ENCODE data around the gene IQCE.
"Not testable (repeated sequence)": the region's sequence is repeated elsewhere in the genome, so short reads cannot be mapped to it uniquely, and the experiment has no call there.

Gene IQCE

GRCh38 chr7:2554661-2555111, 4.1 kb upstream of the IQCE start:
- no peak for DNase-seq

GRCh38 chr7:2555121-2556052, 3.4 kb upstream of the IQCE start, which contains the start of gene BRAT1:
Gene BRAT1 (minus strand): TSS chr7:2555524. CDS start chr7:2554431, 1,093 bp downstream.
- peak; percentile 96 for DNase-seq

DNA sequence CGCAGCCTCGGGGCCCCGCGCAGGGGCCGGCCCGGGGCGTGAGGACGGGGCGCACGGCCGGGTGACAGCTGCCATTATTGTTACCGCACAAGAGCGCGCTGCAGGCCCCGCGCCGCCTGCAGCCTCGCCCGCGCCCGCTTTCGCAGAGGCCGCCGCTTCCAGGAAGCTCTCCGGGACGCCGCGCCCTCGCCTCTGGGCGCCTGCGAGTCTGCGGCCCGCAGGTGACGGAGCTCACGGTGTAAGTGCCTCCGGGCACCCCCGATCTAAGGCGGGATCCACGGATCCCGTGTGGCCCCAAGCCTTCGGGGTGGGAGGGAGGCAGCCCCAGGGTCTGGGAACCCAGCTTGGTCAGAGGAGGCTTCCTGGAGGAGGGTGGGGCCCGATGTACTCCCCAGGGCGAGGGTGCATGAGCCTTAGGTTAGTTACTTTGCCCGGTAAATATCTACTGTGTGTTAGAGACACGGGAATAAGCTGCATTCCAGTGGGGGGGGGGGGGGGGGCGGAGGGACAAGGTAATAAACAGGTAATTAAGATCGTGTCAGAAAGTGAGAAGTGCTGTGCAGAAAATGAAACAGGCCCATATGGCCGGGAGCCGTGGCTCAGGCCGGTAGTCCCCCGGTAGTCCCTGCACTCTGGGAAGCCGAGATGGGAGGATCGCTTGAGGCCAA, 638 bp downstream of the IQCE start:
- peak; percentile 25 for DNase-seq

GRCh38 chr7:2563955-2564354, 5.2 kb downstream of the IQCE start:
- not testable (repeated sequence) for DNase-seq

DNA sequence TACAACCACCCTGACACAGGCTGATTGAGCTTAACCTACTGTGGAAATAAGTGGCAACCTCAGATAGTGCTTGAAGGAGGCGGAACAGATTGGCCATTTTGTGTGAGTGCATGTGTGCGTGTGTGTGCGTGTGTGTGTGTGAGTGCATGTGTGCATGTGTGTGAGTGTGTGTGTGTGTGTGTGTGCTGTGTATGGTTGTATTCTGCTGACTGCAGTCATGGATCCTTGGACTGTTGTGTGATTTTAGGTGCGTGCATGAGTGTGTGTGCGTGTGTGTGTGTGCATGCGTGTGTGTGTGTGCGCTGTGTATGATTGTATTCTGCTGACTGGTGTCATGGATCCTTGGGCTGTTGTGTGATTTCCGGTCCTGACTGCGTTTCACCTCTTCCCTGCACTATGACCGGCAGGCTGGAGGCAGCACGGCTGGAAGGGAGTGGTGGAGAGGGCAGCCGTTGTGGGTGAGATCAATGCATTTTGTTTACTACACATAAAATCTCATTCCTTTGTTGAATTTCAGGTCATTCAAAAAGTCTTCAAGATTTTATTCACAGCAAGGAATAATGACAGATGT, 6.3 kb downstream of the IQCE start:
- DNase-seq: no peak

DNA sequence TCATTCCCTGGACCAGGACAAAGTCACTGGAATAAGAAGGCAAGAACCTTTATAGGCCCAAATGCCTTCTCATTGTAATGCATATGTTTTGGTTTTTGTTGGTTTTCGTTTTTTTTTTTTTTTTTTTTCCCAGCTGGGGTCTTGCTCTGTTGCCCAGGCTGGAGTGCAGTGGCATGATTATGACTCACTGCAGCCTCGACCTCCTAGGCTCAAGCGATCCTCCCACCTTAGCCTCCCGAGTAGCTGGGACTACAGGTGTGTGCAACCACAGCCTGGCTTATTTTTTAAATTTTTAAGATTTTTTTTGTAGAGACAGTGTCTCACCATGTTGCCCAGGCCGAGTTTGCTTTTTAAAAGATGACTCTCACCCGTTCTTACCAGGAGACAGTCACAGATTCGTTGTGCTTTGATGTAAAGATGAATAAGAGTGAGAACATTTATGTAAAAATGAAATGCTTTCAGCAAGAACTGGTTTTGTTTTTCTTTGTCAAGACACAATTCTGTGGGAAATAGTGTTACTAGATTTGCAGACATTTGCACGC, 7.6 kb downstream of the IQCE start:
- no peak for DNase-seq

DNA sequence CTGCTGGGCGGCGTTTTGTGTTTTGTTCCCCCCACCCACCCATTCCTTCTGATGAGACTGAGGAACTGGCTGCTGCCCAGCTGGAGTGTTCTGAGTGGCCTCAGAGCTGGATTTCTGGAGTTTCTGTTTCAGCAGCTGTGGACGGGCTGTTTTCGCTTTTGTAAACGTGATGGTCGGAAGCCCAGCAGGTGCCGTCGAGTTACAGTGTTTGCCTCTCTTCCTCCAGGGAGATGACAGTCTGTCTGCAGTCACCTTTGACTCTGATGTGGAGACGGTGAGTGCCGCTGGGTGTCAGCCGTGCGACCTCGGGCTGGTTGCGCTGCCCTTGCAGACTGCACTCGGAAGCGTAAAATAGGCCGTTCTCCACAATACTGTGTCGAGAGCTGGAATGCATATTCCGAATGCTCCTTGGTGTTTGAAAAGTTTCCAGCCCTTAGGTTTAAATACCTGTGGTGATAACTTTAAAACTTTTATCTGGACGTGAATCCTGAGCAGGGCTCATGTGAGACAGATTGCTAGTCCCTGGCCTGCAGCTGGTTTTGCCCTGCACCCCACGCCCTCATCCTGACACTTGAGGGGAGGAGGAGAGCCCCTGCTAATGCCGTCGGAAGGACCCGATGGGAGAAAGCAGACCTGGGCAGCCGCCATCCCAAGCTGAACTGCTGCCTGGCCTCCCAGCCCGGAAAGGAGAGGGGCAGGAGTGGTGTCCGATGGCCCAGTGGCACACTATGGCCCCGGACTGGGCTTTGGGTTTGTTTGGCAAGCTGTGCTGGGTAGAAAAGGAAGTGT, 8.3 kb downstream of the IQCE start:
- peak; percentile 30 for DNase-seq

DNA sequence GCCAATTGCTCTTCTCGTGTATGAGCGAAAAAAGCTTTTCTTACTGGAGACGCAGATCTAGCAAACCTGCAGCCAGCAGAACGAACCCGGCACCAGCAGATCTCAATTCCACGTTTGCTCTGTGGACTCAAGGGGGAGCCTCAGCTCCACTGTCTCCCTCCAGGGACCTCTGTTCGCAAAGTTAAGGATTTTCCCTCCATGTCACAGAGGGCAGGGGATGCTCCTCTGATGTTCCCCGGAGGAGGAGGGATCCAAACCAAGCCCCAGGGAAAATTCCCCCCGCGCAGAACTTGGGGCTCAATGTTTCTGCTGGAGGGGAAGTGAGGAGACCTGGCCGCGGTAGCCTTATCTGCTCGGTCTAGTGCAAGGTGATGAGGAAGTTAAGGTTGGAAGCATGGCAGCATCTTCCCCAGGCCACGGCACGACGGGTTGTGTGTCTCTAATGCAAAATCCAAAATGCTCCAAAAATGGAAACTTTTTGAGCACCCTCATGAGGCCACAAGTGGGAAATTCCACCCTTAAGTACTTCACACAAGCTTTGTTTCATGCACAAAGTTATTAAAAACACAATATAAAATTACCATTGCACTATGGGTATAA, 9.0 kb downstream of the IQCE start:
- no peak for DNase-seq

GRCh38 chr7:2568521-2569223, 9.9 kb downstream of the IQCE start:
- DNase-seq: no peak

GRCh38 chr7:2569421-2569820, 10.6 kb downstream of the IQCE start:
- no peak for DNase-seq

DNA sequence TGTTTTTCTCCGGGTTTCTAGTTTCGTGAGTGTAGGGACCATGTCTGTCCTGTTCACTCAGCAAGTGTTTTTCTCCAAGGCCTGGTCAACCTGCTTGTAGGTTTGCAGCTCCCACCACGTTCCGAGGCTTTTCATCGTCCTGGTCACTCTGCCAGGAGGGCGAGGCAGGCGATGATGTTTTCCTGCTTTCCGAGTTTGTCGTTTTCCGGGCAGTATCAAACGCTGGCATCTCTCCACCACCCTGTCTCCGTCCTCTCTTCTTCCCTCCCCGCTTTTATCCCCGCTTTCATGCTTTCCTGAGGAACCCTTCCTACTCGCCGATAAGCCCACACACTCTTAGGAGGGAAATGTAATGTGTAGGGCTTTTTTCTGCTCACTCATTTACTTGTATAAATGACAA, 11.2 kb downstream of the IQCE start:
- no peak for DNase-seq

GRCh38 chr7:2571409-2571808, 12.6 kb downstream of the IQCE start:
- no peak for DNase-seq

DNA sequence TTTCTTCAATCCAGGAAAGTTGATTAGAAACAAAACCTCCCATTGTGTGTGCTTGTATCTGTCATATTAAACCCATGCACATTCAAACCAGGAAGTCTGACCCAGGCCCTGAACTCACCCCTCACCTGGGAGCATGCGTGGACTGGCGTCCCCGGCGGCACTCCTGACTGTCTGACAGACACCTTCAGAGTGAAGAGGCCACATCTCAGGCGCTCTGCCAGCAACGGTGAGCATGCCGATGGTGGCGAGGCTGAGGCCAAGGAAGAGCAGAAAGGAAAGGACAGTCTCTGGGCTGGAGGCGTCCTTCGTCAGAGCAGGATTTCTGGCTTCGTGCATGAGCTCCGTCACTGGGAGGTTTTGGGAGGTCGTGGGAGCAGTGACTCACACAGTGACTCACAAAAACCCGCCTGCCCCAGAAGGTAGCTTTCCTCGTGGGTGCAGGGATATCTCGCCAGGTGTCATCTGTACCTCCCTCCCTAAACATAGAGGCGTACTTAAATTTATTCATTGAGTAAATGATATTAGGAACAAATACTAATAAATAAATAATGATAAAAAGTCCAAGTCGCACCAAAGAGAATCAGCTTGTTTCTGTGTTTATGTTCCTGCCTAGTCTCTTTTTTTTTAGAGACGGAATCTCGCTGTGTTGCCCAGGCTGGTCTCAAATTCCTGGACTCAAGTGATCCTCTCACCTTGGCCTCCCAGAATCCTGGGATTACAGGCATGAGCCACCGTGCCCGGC, 13.5 kb downstream of the IQCE start:
- DNase-seq: peak; percentile 18

DNA sequence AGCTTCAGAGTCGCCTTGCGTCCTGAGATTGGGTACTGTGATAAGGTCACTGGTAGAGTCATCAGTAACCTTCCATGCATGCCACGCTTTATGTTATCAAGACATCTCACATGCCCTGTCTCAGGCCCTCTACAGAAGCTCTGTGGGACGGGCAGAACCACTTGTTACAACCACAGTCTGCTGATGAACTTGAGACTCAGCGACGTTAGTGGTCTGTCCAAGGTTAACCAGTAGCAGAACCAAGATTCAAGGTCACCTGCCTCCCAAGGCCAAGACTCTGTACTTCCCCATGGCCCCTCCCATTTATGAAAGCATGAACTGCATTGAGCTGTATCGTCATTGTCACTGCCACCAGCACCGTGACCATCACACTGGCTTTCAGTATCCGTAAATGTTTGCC, 15.0 kb downstream of the IQCE start:
- DNase-seq: no peak

DNA sequence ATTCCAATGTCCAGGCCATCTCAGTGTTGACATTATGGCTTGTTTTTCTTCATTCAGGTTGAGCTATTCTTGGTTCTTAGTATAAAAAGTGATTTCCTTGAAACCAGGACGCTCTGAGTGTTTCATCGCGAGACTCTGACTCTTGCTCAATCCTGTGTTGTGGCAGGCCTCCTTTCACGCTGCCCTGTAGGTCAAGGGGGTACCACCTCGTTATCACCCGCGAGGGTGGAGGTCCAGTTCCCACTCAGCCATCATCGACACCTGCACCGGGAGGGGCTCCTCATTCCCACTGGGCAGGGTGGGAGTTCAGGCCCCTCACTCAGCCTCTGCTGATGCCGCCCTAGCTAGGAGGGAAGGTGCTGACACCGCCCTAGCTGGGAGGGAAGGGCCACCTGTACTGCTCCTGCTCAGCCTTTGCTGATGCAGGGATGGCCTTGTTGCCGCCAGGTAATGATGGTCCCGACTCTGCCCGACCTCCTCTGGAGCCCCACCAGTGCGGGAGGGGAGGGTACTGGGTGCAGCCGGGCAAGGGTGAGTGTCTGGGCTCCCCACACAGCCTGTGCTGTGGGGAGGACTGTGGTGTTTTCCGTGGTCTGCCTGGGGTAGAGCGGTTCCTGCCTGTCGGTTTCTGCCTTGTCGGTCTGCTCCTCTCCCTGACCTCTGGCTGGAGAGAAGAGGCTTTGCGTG, 16.4 kb downstream of the IQCE start:
- no peak for DNase-seq

- DNase-seq: no peak
Observed at GRCh38 chr7:2575733-2576340, 17.1 kb downstream of the IQCE start.

DNA sequence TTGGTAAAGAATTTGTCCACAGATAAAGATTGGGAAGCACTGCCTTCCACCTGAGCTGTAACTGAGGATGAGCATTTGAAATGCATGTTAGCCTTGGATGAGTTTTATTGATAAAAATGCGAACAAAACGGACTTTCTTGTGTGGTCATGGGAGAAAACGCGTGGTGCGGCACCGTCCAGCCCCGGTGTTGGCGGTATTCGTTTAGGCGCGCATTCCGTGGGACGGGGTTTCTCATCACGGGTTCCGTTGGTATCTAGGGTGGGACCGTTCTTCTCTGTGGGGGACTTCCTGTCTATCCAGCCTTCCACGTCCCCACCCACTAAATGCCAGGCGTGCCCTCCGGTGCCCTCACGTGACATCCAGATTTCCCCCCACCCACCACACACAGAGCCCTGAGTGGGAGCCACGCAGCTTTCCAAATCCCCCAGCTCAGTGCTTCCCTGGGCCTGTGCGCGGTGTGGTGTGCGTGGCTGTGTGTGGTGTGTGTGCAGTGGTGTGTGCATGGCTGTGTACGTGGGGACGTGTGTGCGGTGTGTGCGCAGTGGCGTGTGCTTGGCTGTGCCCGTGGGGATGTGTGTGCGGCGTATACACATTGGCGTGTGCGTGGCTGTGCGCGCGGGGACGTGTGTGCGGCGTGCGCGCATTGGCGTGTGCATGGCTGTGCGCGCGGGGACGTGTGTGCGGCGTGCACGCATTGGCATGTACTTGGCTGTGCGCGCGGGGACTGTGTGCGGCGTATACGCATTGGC, 18.1 kb downstream of the IQCE start:
- DNase-seq: no peak

DNA sequence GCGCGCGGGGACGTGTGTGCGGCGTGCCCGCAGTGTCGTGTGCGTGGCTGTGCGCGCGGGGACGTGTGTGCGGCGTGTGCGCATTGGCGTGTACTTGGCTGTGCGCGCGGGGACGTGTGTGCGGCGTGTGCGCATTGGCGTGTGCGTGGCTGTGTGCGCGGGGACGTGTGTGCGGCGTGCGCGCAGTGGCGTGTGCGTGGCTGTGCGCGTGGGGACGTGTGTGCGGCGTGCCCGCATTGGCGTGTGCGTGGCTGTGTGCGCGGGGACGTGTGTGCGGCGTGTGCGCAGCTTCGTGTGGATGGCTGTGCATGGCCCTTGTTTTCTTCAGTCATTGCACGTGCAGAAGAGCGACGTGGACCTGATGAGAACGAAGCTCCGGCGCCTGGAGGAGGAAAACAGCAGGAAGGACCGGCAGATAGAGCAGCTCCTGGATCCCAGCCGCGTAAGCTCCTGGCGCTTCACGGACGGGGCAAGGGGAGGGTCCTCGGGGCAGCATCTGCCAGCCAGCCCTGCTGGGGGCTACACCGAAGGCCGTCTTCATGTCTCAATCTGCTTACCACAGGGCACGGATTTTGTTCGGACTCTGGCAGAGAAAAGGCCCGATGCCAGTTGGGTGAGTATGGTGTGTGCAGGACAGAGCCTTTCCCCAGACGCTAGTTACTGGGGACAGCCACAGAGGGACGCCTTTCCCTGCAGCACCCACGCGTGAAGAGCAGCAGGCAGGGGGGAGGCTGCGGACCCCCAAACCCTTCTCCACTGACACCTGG, 19.3 kb downstream of the IQCE start:
- DNase-seq: no peak

Measured in stimulated activated CD4-positive, alpha-beta T cell treated with anti-CD3 and anti-CD28 coated beads, Interleukin-4, amount 100 ng/mL, for 24 hours (primary cell).